ENCODE data around the gene PHYHD1. TPM values are rescaled to one million over a fixed set of nuclear protein-coding genes. Genes with fewer than 3 reads are reported as not detected.

The PHYHD1 gene
- total and polyA plus RNA-seq, 2 of the 13 experiments (the other 11 are each of a cell fraction or from before 2014, with no cell fraction given) = 10.6 to 25.3 TPM

GRCh38 chr9:128909859-128910258 is 10.9 kb upstream of the PHYHD1 start:
- Histone ChIP-seq H3K36me3 (replicated peaks in 1 of 2; ENCODE audit: control insufficient read depth in 1 of 2, insufficient read depth in 2 of 2, low read length in 2 of 2) (peaks cover 29 to 51% of the 10 kb centered on the region in 2 experiments), H3K9ac (ENCODE audit: insufficient read depth, low read depth, low read length) (no peak overlapping the region), H3K27ac (ENCODE audit: extremely low read length, insufficient read depth, low read length) (no peak overlapping the region), H3K27me3 (ENCODE audit: control insufficient read depth in 1 of 2, insufficient read depth in 2 of 2, low read length in 2 of 2) (no peaks in the 10 kb centered on the region), H2AFZ (ENCODE audit: low read length) (no peak overlapping the region), H4K20me1 (ENCODE audit: insufficient read depth, low read length) (no peaks in the 10 kb centered on the region), H3K9me3 (ENCODE audit: low read length) (no peaks in the 10 kb centered on the region), H3K4me2 (ENCODE audit: low read depth, low read length) (no peak overlapping the region), H3K79me2 (ENCODE audit: insufficient read depth, low read length) (peaks cover 9% of the 10 kb centered on the region), H3K4me1 (ENCODE audit: insufficient read depth, low read length) (peaks cover 68% of the 10 kb centered on the region), H3K4me3 (replicated peaks in 1 of 3; ENCODE audit: insufficient read depth in 1 of 3, low read depth in 2 of 3, low read length in 3 of 3) (no peak overlapping the region)
- in situ Hi-C loops (cut with HindIII; ENCODE audit: extremely low pct_ligation_motif_present, low pct_unique_long_range_greater_than_20kb) (no loop called here), intact Hi-C loops (cut with micrococcal nuclease; ENCODE audit: unreplicated experiment) (no loop called here)
- no peak for ATAC-seq
- FAIRE-seq = no peak
- CTCF ChIA-PET (ENCODE audit: low intra/inter-chr PET ratio, low total read pairs) = no interaction called here
- no peak for DNase-seq (ENCODE audit: low spot score)
- BruUV-seq (replicated peaks) = no TSS peak
- 98% methylated on average over 4 of the region's 4 CpGs for WGBS (ENCODE audit: low lambda C conversion rate)
- POLR2A ChIA-PET = no interaction called here
- TF ChIP-seq RARA (CRISPR knock-in tag; IDR thresholded peaks at IDR 0.05) (no peak), CHD4 (IDR thresholded peaks at IDR 0.05; ENCODE audit: borderline replicate concordance, low read length) (no peak), ZNF788 (CRISPR knock-in tag; IDR thresholded peaks at IDR 0.05; ENCODE audit: borderline replicate concordance) (no peak), ZBTB43 (CRISPR knock-in tag; conservative IDR thresholded peaks at IDR 0.05) (no peak), ZNF646 (CRISPR knock-in tag; IDR thresholded peaks at IDR 0.05) (no peak), ZNF33A (CRISPR knock-in tag; IDR thresholded peaks at IDR 0.05; ENCODE audit: borderline replicate concordance) (no peak), ZNF768 (CRISPR knock-in tag; IDR thresholded peaks at IDR 0.05) (no peak), LRRFIP1 (CRISPR knock-in tag; conservative IDR thresholded peaks at IDR 0.05) (no peak), ZFAT (CRISPR knock-in tag; conservative IDR thresholded peaks at IDR 0.05) (no peak), ZNF512 (CRISPR knock-in tag; IDR thresholded peaks at IDR 0.05) (no peak), ZBTB33 (CRISPR knock-in tag; IDR thresholded peaks at IDR 0.05) (no peak)
